H9 (cell line): ENCODE data around the gene ZRSR2. TPM values are rescaled to one million over a fixed set of nuclear protein-coding genes. Genes with fewer than 3 reads are reported as not detected.

ENCODE experiments used
- DNase-seq: peaks from one replicate; pipeline ENCODE4 v3.0.0-alpha.2; 2017
- H2AFZ ChIP-seq: one replicate; pipeline ENCODE4 v1.6.1; 2013; ENCODE audit warnings: mild to moderate bottlenecking, low read length, control low read depth, moderate library complexity
- H2AK5ac ChIP-seq: 2 replicates; pipeline ENCODE4 v1.6.1; 2013; ENCODE audit warnings: low read length, control low read depth, mixed read lengths; ENCODE audit not compliant: insufficient read length
- H2BK120ac ChIP-seq: one replicate; pipeline ENCODE4 v1.6.1; 2013; ENCODE audit warnings: low read depth, mild to moderate bottlenecking, low read length, control low read depth, inconsistent platforms; ENCODE audit not compliant: poor library complexity, severe bottlenecking
- H2BK12ac ChIP-seq: 2 replicates; pipeline ENCODE4 v1.6.1; 2013; ENCODE audit warnings: low read length, control low read depth, mixed read lengths, low read depth; ENCODE audit not compliant: insufficient read length
- H2BK15ac ChIP-seq: 2 replicates; pipeline ENCODE4 v1.6.1; 2013; ENCODE audit warnings: low read depth, low read length, control low read depth
- H2BK20ac ChIP-seq: one replicate; pipeline ENCODE4 v1.6.1; 2013; ENCODE audit warnings: low read depth, mild to moderate bottlenecking, low read length, control low read depth, inconsistent platforms; ENCODE audit not compliant: poor library complexity, severe bottlenecking
- H2BK5ac ChIP-seq: 2 replicates; pipeline ENCODE4 v1.6.1; 2013; ENCODE audit warnings: low read length, control low read depth, mixed read lengths; ENCODE audit not compliant: insufficient read length
- H3K14ac ChIP-seq: 2 replicates; pipeline ENCODE4 v1.6.1; 2013; ENCODE audit warnings: low read length, control low read depth; ENCODE audit not compliant: insufficient read depth
- H3K18ac ChIP-seq: 2 replicates; pipeline ENCODE4 v1.6.1; 2013; ENCODE audit warnings: low read depth, mild to moderate bottlenecking, mixed read lengths, low read length, control low read depth; ENCODE audit not compliant: insufficient read length
- H3K23ac ChIP-seq: 2 replicates; pipeline ENCODE4 v1.6.1; 2013; ENCODE audit warnings: low read length, control low read depth, mixed read lengths, low read depth; ENCODE audit not compliant: insufficient read length
- H3K23me2 ChIP-seq: 2 replicates; pipeline ENCODE4 v1.6.1; 2013; ENCODE audit warnings: low read depth, mild to moderate bottlenecking, mixed read lengths, low read length, control low read depth; ENCODE audit not compliant: insufficient read length, poor library complexity, severe bottlenecking
- H3K27ac ChIP-seq: 2 replicates; pipeline ENCODE4 v1.5.1; 2013; ENCODE audit warnings: low read length, control low read depth, mixed read lengths, low read depth; ENCODE audit not compliant: insufficient read length
- H3K27me3 ChIP-seq: 2 replicates; pipeline ENCODE4 v1.6.1; 2013; ENCODE audit warnings: low read length, control low read depth, inconsistent platforms; ENCODE audit not compliant: insufficient read depth
- H3K4ac ChIP-seq: 2 replicates; pipeline ENCODE4 v1.6.1; 2013; ENCODE audit warnings: low read depth, mild to moderate bottlenecking, control low read depth, inconsistent platforms, low read length, moderate library complexity
- H3K4me1 ChIP-seq: 2 replicates; pipeline ENCODE4 v1.6.1; 2013; ENCODE audit warnings: low read length, control low read depth, inconsistent platforms; ENCODE audit not compliant: insufficient read depth
- H3K4me2 ChIP-seq: 2 replicates; pipeline ENCODE4 v1.6.1; 2013; ENCODE audit warnings: low read length, control low read depth, mixed read lengths; ENCODE audit not compliant: insufficient read length, insufficient read depth
- H3K56ac ChIP-seq: 2 replicates; pipeline ENCODE4 v1.6.1; 2013; ENCODE audit warnings: low read depth, mild to moderate bottlenecking, mixed read lengths, low read length, control low read depth; ENCODE audit not compliant: insufficient read length
- H3K79me1 ChIP-seq: 2 replicates; pipeline ENCODE4 v1.6.1; 2013; ENCODE audit warnings: low read depth, mild to moderate bottlenecking, moderate library complexity, low read length, control low read depth, inconsistent platforms; ENCODE audit not compliant: insufficient read depth, poor library complexity, severe bottlenecking
- H3K79me2 ChIP-seq: 2 replicates; pipeline ENCODE4 v1.6.1; 2013; ENCODE audit warnings: low read length, control low read depth, inconsistent platforms; ENCODE audit not compliant: insufficient read depth
- H3K9ac ChIP-seq: 2 replicates; pipeline ENCODE4 v1.6.1; 2013; ENCODE audit warnings: low read length, control low read depth, mixed read lengths; ENCODE audit not compliant: insufficient read length; ENCODE audit errors: extremely low read depth
- H3K9me3 ChIP-seq: one replicate; pipeline ENCODE4 v1.6.1; 2013; ENCODE audit warnings: low read depth, low read length, inconsistent platforms; ENCODE audit not compliant: control insufficient read depth
- H3T11ph ChIP-seq: one replicate; pipeline ENCODE4 v1.6.1; 2013; ENCODE audit warnings: mild to moderate bottlenecking, low read length, control low read depth, inconsistent platforms
- H4K20me1 ChIP-seq: one replicate; pipeline ENCODE4 v1.6.1; 2013; ENCODE audit not compliant: control insufficient read depth, insufficient read length, insufficient read depth
- H4K5ac ChIP-seq: 2 replicates; pipeline ENCODE4 v1.6.1; 2013; ENCODE audit warnings: low read depth, mild to moderate bottlenecking, mixed read lengths, low read length, control low read depth; ENCODE audit not compliant: insufficient read length
- H4K8ac ChIP-seq: replicated peaks from 2 replicates; pipeline ENCODE4 v1.6.1; 2013; ENCODE audit warnings: low read length, control low read depth, mixed read lengths, low read depth; ENCODE audit not compliant: insufficient read length
- H4K91ac ChIP-seq: 2 replicates; pipeline ENCODE4 v1.6.1; 2013; ENCODE audit warnings: low read depth, mild to moderate bottlenecking, moderate library complexity, mixed read lengths, low read length, control low read depth; ENCODE audit not compliant: insufficient read length
- H3K27ac Mint-ChIP-seq, 3 experiments: 2 replicates in 2 of 3; 3 replicates in 1 of 3; pipeline ENCODE4 v1.8.0; 2020 to 2021; ENCODE audit warnings: mixed read lengths in 3 of 3, mild to moderate bottlenecking in 1 of 3, moderate library complexity in 1 of 3
- H3K27me3 Mint-ChIP-seq: 2 replicates; pipeline ENCODE4 v1.8.0; 2021; ENCODE audit warnings: low read depth, mild to moderate bottlenecking, moderate library complexity, mixed read lengths
- H3K36me3 Mint-ChIP-seq, 3 experiments: 2 replicates in 2 of 3; 3 replicates in 1 of 3; pipeline ENCODE4 v1.8.0; 2020 to 2021; ENCODE audit warnings: low read depth in 3 of 3, mixed read lengths in 3 of 3; ENCODE audit not compliant: insufficient read depth in 1 of 3
- H3K4me1 Mint-ChIP-seq, 2 experiments: 2 replicates each; pipeline ENCODE4 v1.8.0; 2020; ENCODE audit warnings: mixed read lengths in 2 of 2
- H3K4me3 Mint-ChIP-seq, 2 experiments: 2 replicates in 1 of 2; 3 replicates in 1 of 2; pipeline ENCODE4 v1.8.0; 2020 to 2021; ENCODE audit warnings: mild to moderate bottlenecking in 2 of 2, mixed read lengths in 2 of 2, moderate library complexity in 1 of 2
- H3K9me3 Mint-ChIP-seq, 2 experiments: 2 replicates in 1 of 2; 3 replicates in 1 of 2; pipeline ENCODE4 v1.8.0; 2020; ENCODE audit warnings: mild to moderate bottlenecking in 2 of 2, mixed read lengths in 2 of 2, moderate library complexity in 1 of 2
- CTCF ChIP-seq: fragments of 200-600 bp; sonication (generic); conservative IDR thresholded peaks from 3 replicates; pipeline ENCODE4 v1.8.0; 2021; ENCODE audit warnings: antibody characterized with exemption, mild to moderate bottlenecking
- WGBS: extraction: QIAGEN DNeasy Blood & Tissue Kit; methylation state at CpG from one replicate; pipeline ENCODE4 v1.1.7; 2013; ENCODE audit warnings: missing lambda C conversion rate, low lambda C conversion rate, mixed read lengths; ENCODE audit not compliant: insufficient read length; ENCODE audit errors: extremely low coverage; 5-methylcytosine and 5-hydroxymethylcytosine counted together
- total RNA-seq: library from RNA; stranded (reverse); gene quantifications from 2 replicates; pipeline ENCODE4 v1.2.1, GENCODE V29; 2021

The ZRSR2 gene
- total RNA-seq, 1 experiment from 2014 or later = 21.1 TPM

- H3K9ac ChIP-seq = no peak overlapping the region
- no peak overlapping the region for H2BK5ac ChIP-seq
- no peak overlapping the region for H2AK5ac ChIP-seq
- Mint-ChIP-seq H3K27ac (peak overlapping the region in 2 of 3 experiments; percentile 7 to 56; a peak in 1 of 7 replicates), H3K27me3 (no peaks in the 10 kb centered on the region; the same call in 1 of the 2 replicates), H3K4me3 (no peak overlapping the region), H3K4me1 (peaks cover 66 to 78% of the 10 kb centered on the region in 2 experiments), H3K36me3 (peaks cover 7 to 14% (median 10%) of the 10 kb centered on the region in 3 experiments; a peak in 5 of 7 replicates), H3K9me3 (peaks cover 0 to 2% of the 10 kb centered on the region in 2 experiments; a peak in 1 of 5 replicates)
- no peaks in the 10 kb centered on the region for H3K79me2 ChIP-seq
- no peaks in the 10 kb centered on the region for H3K23me2 ChIP-seq
- H4K5ac ChIP-seq = no peak overlapping the region
- H3K79me1 ChIP-seq = no peaks in the 10 kb centered on the region
- H2BK12ac ChIP-seq = no peak overlapping the region
- H3K27me3 ChIP-seq = no peaks in the 10 kb centered on the region
- H3K18ac ChIP-seq = no peak overlapping the region
- H4K91ac ChIP-seq = no peak overlapping the region
- no peak overlapping the region for H2BK20ac ChIP-seq
- peaks cover 7% of the 10 kb centered on the region for H3K4me1 ChIP-seq
- H2BK15ac ChIP-seq = no peak overlapping the region
- H4K8ac ChIP-seq = no peak overlapping the region
- no peak for DNase-seq
- H3K23ac ChIP-seq = no peak overlapping the region
- no CpG with 5 or more reads among the region's 5 CpGs for WGBS
- H2BK120ac ChIP-seq = no peak overlapping the region
- H3K56ac ChIP-seq = no peak overlapping the region
- H3T11ph ChIP-seq = no peak overlapping the region
- H2AFZ ChIP-seq = no peak overlapping the region
- H3K4me2 ChIP-seq = no peak overlapping the region
- H4K20me1 ChIP-seq = no peaks in the 10 kb centered on the region
- H3K14ac ChIP-seq = no peak overlapping the region
- no peak overlapping the region for H3K4ac ChIP-seq
- H3K9me3 ChIP-seq = no peaks in the 10 kb centered on the region
- no peak overlapping the region for H3K27ac ChIP-seq
- TF ChIP-seq CTCF = no peak
These were observed 39.6 kb upstream of the ZRSR2 start for GRCh38 chrX:15750611-15751154.
